Spleen (tissue), 11 donors: ENCODE data around the gene UBE3B. TPM values are rescaled to one million over a fixed set of nuclear protein-coding genes. Genes with fewer than 3 reads are reported as not detected.

ENCODE experiments used
- DNase-seq: peaks from one replicate; pipeline ENCODE4 v3.0.0-alpha.2; 2020
- H3K27ac ChIP-seq, 8 donors: fragments of 200-600 bp; sonication (generic) in 7 of 8; 1 replicate in 4 of 8; 2 replicates in 4 of 8; pipeline versions ENCODE4 v1.5.0 to v1.8.0; 2016 to 2021; ENCODE audit warnings: inconsistent platforms in 4 of 8, mild to moderate bottlenecking in 4 of 8, moderate library complexity in 1 of 8
- H3K27me3 ChIP-seq, 7 donors: fragments of 200-600 bp; sonication (generic) in 6 of 7; replicated peaks in 1 of 7; 1 replicate in 4 of 7; 2 replicates in 3 of 7; pipeline versions ENCODE4 v1.5.0 to v1.8.0; 2016 to 2021; ENCODE audit warnings: inconsistent platforms in 3 of 7, mild to moderate bottlenecking in 1 of 7
- H3K36me3 ChIP-seq, 6 donors: fragments of 200-600 bp; sonication (generic) in 5 of 6; 1 replicate in 4 of 6; 2 replicates in 2 of 6; pipeline versions ENCODE4 v1.5.0 to v1.8.0; 2016 to 2021; ENCODE audit warnings: inconsistent platforms in 2 of 6
- H3K4me1 ChIP-seq, 6 donors: fragments of 200-600 bp; sonication (generic) in 5 of 6; 1 replicate in 3 of 6; 2 replicates in 3 of 6; pipeline versions ENCODE4 v1.5.0 to v1.8.0; 2016 to 2021; ENCODE audit warnings: inconsistent platforms in 3 of 6
- H3K4me3 ChIP-seq, 8 donors: fragments of 200-600 bp; sonication (generic) in 7 of 8; 1 replicate in 4 of 8; 2 replicates in 4 of 8; pipeline versions ENCODE4 v1.5.0 to v1.8.0; 2016 to 2021; ENCODE audit warnings: inconsistent platforms in 4 of 8, mild to moderate bottlenecking in 4 of 8, moderate library complexity in 2 of 8
- H3K9me3 ChIP-seq, 8 donors: fragments of 200-600 bp; sonication (generic) in 7 of 8; 1 replicate in 4 of 8; 2 replicates in 4 of 8; pipeline versions ENCODE4 v1.5.0 to v1.8.0; 2016 to 2021; ENCODE audit warnings: inconsistent platforms in 4 of 8
- CTCF ChIP-seq, 11 experiments: fragments of 200-600 bp in 7 of 11; fragments of 450-650 bp in 4 of 11; sonication (generic) in 4 of 11; IDR thresholded peaks in 8 of 11; conservative IDR thresholded peaks in 3 of 11; 1 replicate in 7 of 11; 2 replicates in 4 of 11; pipeline versions ENCODE4 v1.4.0 to v1.8.0; 2016 to 2021; ENCODE audit warnings: antibody characterized with exemption in 11 of 11, inconsistent platforms in 4 of 11, mild to moderate bottlenecking in 1 of 11
- POLR2A ChIP-seq, 3 donors: fragments of 450-650 bp; IDR thresholded peaks; one replicate each; pipeline ENCODE4 v1.5.1; 2017; ENCODE audit warnings: antibody characterized with exemption in 3 of 3, mild to moderate bottlenecking in 1 of 3
- POLR2AphosphoS5 ChIP-seq, 3 donors: sonication (generic); formaldehyde crosslinking; IDR thresholded peaks; one replicate each; pipeline ENCODE4 v1.5.1; 2017; ENCODE audit warnings: antibody characterized with exemption in 3 of 3
- WGBS, 5 donors: extraction: QIAGEN DNeasy Blood & Tissue Kit in 3 of 5; methylation state at CpG; one replicate each; pipeline versions ENCODE4 v1.1.5 to v1.1.7; 2013 to 2018; 5-methylcytosine and 5-hydroxymethylcytosine counted together
- intact Hi-C: fragments of 100-400 bp; cut with DNase I; formaldehyde crosslinking; loops from one replicate; pipeline ENCODE4 v1.15.0; 2023; ENCODE audit warnings: low total_unique reads
- polyA plus RNA-seq, 3 donors: library from polyadenylated mRNA; stranded (reverse); fragments of 200-250 nt; gene quantifications; one replicate each; pipeline ENCODE4 v1.2.1, GENCODE V29; 2013
- total RNA-seq, 7 donors: library from RNA; depleted of rRNA in 3 of 7; stranded (reverse); fragments of >200 nt in 3 of 7; fragmentation: NEBNext Ultra II Directional in 4 of 7; extraction: Animal tissue kit (Norgen Biotek cat#: 25700) in 4 of 7; gene quantifications; one replicate each; pipeline versions ENCODE4 v1.1.0 to v1.2.1, GENCODE V29; 2016 to 2021
- donor health status: healthy with polysubstance abuse.
- donor health status: DM: no; HTN: no; CAD: no; lungs with moderate emphysema.
- donor health status: DM: no; HTN: no; CAD: no.
- donor health status: Bipolar disorder and iron deficiency.
- donor health status: healthy.
- donor health status: DM: no; HTN: no; CAD: no.
- donor health status: DM: yes; HTN: yes; CAD: no.

The UBE3B gene
- total and polyA plus RNA-seq, 10 donors = 5.7 to 63.1 (median 42.3) TPM

GRCh38 chr12:109519787-109520186 lies 42.4 kb downstream of the UBE3B start:
- intact Hi-C loops = loop anchor here (5.0 kb wide), 1 partner anchor 258 kb away; no protein-coding TSS in a partner anchor
- H3K4me3 ChIP-seq = no peak overlapping the region
- DNase-seq = no peak
- no peaks in the 10 kb centered on the region for H3K9me3 ChIP-seq
- peaks cover 4 to 100% (median 91%) of the 10 kb centered on the region in 6 donors for H3K36me3 ChIP-seq
- H3K27me3 ChIP-seq = no peaks in the 10 kb centered on the region
- TF ChIP-seq POLR2A (IDR thresholded peaks at IDR 0.05) = no peak
- no peak for TF ChIP-seq CTCF (IDR thresholded peaks at IDR 0.05 in 8 of 11, conservative IDR thresholded peaks at IDR 0.05 in 3 of 11)
- TF ChIP-seq POLR2AphosphoS5 (IDR thresholded peaks at IDR 0.05) = no peak
- H3K4me1 ChIP-seq = peaks cover 0 to 15% (median 4%) of the 10 kb centered on the region in 6 donors
- WGBS, 5 donors = 57 to 96% (median 81%) methylated on average over 1 to 6 of the region's 6 CpGs
- peak overlapping the region in 6 of 8 donors; percentile 39 to 78 (median 53) for H3K27ac ChIP-seq

- peaks cover 4 to 100% (median 88%) of the 10 kb centered on the region in 6 donors for H3K36me3 ChIP-seq
- H3K9me3 ChIP-seq = no peaks in the 10 kb centered on the region
- no peak for DNase-seq
- H3K4me1 ChIP-seq = peaks cover 0 to 15% (median 4%) of the 10 kb centered on the region in 6 donors
- intact Hi-C loops = no loop called here
- no peak overlapping the region for H3K4me3 ChIP-seq
- no peak overlapping the region for H3K27ac ChIP-seq
- WGBS, 5 donors = 84 to 92% (median 88%) methylated on average over 10 of the region's 10 CpGs
- TF ChIP-seq CTCF (IDR thresholded peaks at IDR 0.05 in 8 of 11, conservative IDR thresholded peaks at IDR 0.05 in 3 of 11) (no peak), POLR2A (IDR thresholded peaks at IDR 0.05) (no peak), POLR2AphosphoS5 (IDR thresholded peaks at IDR 0.05) (no peak)
- no peaks in the 10 kb centered on the region for H3K27me3 ChIP-seq
Observed at GRCh38 chr12:109521831-109522230, 44.4 kb downstream of the UBE3B start.

GRCh38 chr12:109523071-109523470 lies 45.6 kb downstream of the UBE3B start:
- H3K27me3 ChIP-seq = no peaks in the 10 kb centered on the region
- H3K4me3 ChIP-seq = no peak overlapping the region
- DNase-seq = no peak
- no peaks in the 10 kb centered on the region for H3K9me3 ChIP-seq
- 88 to 93% (median 91%) methylated on average over 10 of the region's 10 CpGs for WGBS, 5 donors
- TF ChIP-seq POLR2A (IDR thresholded peaks at IDR 0.05) (no peak), CTCF (IDR thresholded peaks at IDR 0.05 in 8 of 11, conservative IDR thresholded peaks at IDR 0.05 in 3 of 11) (no peak), POLR2AphosphoS5 (IDR thresholded peaks at IDR 0.05) (no peak)
- H3K36me3 ChIP-seq = peaks cover 4 to 100% (median 86%) of the 10 kb centered on the region in 6 donors
- intact Hi-C loops = no loop called here
- no peak overlapping the region for H3K27ac ChIP-seq
- peaks cover 0 to 13% (median 4%) of the 10 kb centered on the region in 6 donors for H3K4me1 ChIP-seq

- Histone ChIP-seq H3K9me3 (no peaks in the 10 kb centered on the region), H3K4me3 (no peak overlapping the region), H3K27ac (no peak overlapping the region), H3K36me3 (peaks cover 4 to 100% (median 86%) of the 10 kb centered on the region in 6 donors), H3K27me3 (no peaks in the 10 kb centered on the region), H3K4me1 (peaks cover 0 to 9% (median 3%) of the 10 kb centered on the region in 6 donors)
- no peak for DNase-seq
- intact Hi-C loops = no loop called here
- TF ChIP-seq CTCF (IDR thresholded peaks at IDR 0.05 in 8 of 11, conservative IDR thresholded peaks at IDR 0.05 in 3 of 11) (no peak), POLR2AphosphoS5 (IDR thresholded peaks at IDR 0.05) (no peak), POLR2A (IDR thresholded peaks at IDR 0.05) (no peak)
- WGBS, 5 donors = 94 to 98% (median 96%) methylated on average over 4 to 5 of the region's 5 CpGs
Observed at GRCh38 chr12:109523504-109523903, 46.1 kb downstream of the UBE3B start.
